Activated naive CD8-positive, alpha-beta T cell treated with anti-CD3 and anti-CD28 coated beads for 36 hours (primary cell): ENCODE data around the gene PDE3A. TPM values are rescaled to one million over a fixed set of nuclear protein-coding genes. Genes with fewer than 3 reads are reported as not detected.

Source experiments
- DNase-seq: peaks from one replicate; pipeline ENCODE4 v3.0.0; 2021
- H3K27ac Mint-ChIP-seq: one replicate; pipeline ENCODE4 v1.8.0; 2022; ENCODE audit warnings: mild to moderate bottlenecking, moderate library complexity, mixed read lengths
- H3K27me3 Mint-ChIP-seq: one replicate; pipeline ENCODE4 v1.8.0; 2022; ENCODE audit warnings: mild to moderate bottlenecking, mixed read lengths
- H3K36me3 Mint-ChIP-seq: one replicate; pipeline ENCODE4 v1.8.0; 2021; ENCODE audit warnings: mild to moderate bottlenecking, mixed read lengths
- H3K4me1 Mint-ChIP-seq: one replicate; pipeline ENCODE4 v1.8.0; 2021; ENCODE audit warnings: mixed read lengths
- H3K4me3 Mint-ChIP-seq: one replicate; pipeline ENCODE4 v1.8.0; 2022; ENCODE audit warnings: mild to moderate bottlenecking, moderate library complexity, mixed read lengths
- H3K9me3 Mint-ChIP-seq: one replicate; pipeline ENCODE4 v1.8.0; 2022; ENCODE audit warnings: mixed read lengths
- total RNA-seq, 2 experiments: library from RNA; stranded (reverse); gene quantifications; one replicate each; pipeline ENCODE4 v1.2.3, GENCODE V29; 2021

Gene PDE3A
- total RNA-seq, 2 experiments from 2014 or later = not detected

- no peaks in the 10 kb centered on the region for H3K36me3 Mint-ChIP-seq
- no peak for DNase-seq
- peaks cover 3% of the 10 kb centered on the region for H3K27me3 Mint-ChIP-seq
- no peaks in the 10 kb centered on the region for H3K9me3 Mint-ChIP-seq
- no peak overlapping the region for H3K4me3 Mint-ChIP-seq
- H3K27ac Mint-ChIP-seq = no peak overlapping the region
- no peaks in the 10 kb centered on the region for H3K4me1 Mint-ChIP-seq
Observed at GRCh38 chr12:20451761-20452160, 83.4 kb downstream of the PDE3A start.

- DNase-seq = no peak
- Mint-ChIP-seq H3K9me3 (no peaks in the 10 kb centered on the region), H3K4me1 (no peaks in the 10 kb centered on the region), H3K4me3 (no peak overlapping the region), H3K27ac (no peak overlapping the region), H3K36me3 (no peaks in the 10 kb centered on the region), H3K27me3 (no peaks in the 10 kb centered on the region)
Observed at GRCh38 chr12:20452496-20453010, 84.2 kb downstream of the PDE3A start.

- Mint-ChIP-seq H3K27ac (no peak overlapping the region), H3K36me3 (no peaks in the 10 kb centered on the region), H3K9me3 (no peaks in the 10 kb centered on the region), H3K4me1 (no peaks in the 10 kb centered on the region), H3K4me3 (no peak overlapping the region), H3K27me3 (no peaks in the 10 kb centered on the region)
- no peak for DNase-seq
Observed at GRCh38 chr12:20453756-20454310, 85.5 kb downstream of the PDE3A start.

- no peaks in the 10 kb centered on the region for H3K9me3 Mint-ChIP-seq
- H3K36me3 Mint-ChIP-seq = no peaks in the 10 kb centered on the region
- H3K4me1 Mint-ChIP-seq = no peaks in the 10 kb centered on the region
- DNase-seq = no peak
- H3K4me3 Mint-ChIP-seq = no peak overlapping the region
- no peak overlapping the region for H3K27ac Mint-ChIP-seq
- H3K27me3 Mint-ChIP-seq = no peaks in the 10 kb centered on the region
Observed at GRCh38 chr12:20455001-20455706, 86.8 kb downstream of the PDE3A start.

GRCh38 chr12:20457582-20457981, 89.2 kb downstream of the PDE3A start:
- H3K27me3 Mint-ChIP-seq = no peaks in the 10 kb centered on the region
- DNase-seq = no peak
- H3K36me3 Mint-ChIP-seq = no peaks in the 10 kb centered on the region
- H3K4me3 Mint-ChIP-seq = no peak overlapping the region
- H3K9me3 Mint-ChIP-seq = no peaks in the 10 kb centered on the region
- no peaks in the 10 kb centered on the region for H3K4me1 Mint-ChIP-seq
- no peak overlapping the region for H3K27ac Mint-ChIP-seq

GRCh38 chr12:20458011-20458410, 89.7 kb downstream of the PDE3A start:
- H3K36me3 Mint-ChIP-seq = no peaks in the 10 kb centered on the region
- no peaks in the 10 kb centered on the region for H3K9me3 Mint-ChIP-seq
- DNase-seq = no peak
- H3K27ac Mint-ChIP-seq = no peak overlapping the region
- no peak overlapping the region for H3K4me3 Mint-ChIP-seq
- H3K4me1 Mint-ChIP-seq = no peaks in the 10 kb centered on the region
- H3K27me3 Mint-ChIP-seq = no peaks in the 10 kb centered on the region

GRCh38 chr12:20459920-20460319, 91.6 kb downstream of the PDE3A start:
- Mint-ChIP-seq H3K36me3 (no peaks in the 10 kb centered on the region), H3K27me3 (no peaks in the 10 kb centered on the region), H3K27ac (no peak overlapping the region), H3K4me3 (no peak overlapping the region), H3K9me3 (no peaks in the 10 kb centered on the region), H3K4me1 (no peaks in the 10 kb centered on the region)
- no peak for DNase-seq

GRCh38 chr12:20460956-20461355, 92.6 kb downstream of the PDE3A start:
- Mint-ChIP-seq H3K27ac (no peak overlapping the region), H3K27me3 (no peaks in the 10 kb centered on the region), H3K9me3 (no peaks in the 10 kb centered on the region), H3K4me3 (no peak overlapping the region), H3K4me1 (no peaks in the 10 kb centered on the region), H3K36me3 (no peaks in the 10 kb centered on the region)
- no peak for DNase-seq

GRCh38 chr12:20463913-20464524, 95.7 kb downstream of the PDE3A start:
- Mint-ChIP-seq H3K27me3 (no peaks in the 10 kb centered on the region), H3K36me3 (no peaks in the 10 kb centered on the region), H3K27ac (no peak overlapping the region)

GRCh38 chr12:20469300-20469699, 101.0 kb downstream of the PDE3A start:
- Mint-ChIP-seq H3K36me3 (no peaks in the 10 kb centered on the region), H3K4me3 (no peak overlapping the region), H3K4me1 (no peaks in the 10 kb centered on the region), H3K9me3 (no peaks in the 10 kb centered on the region), H3K27ac (no peak overlapping the region), H3K27me3 (no peaks in the 10 kb centered on the region)
- no peak for DNase-seq

More at GRCh38 chr12:20463913-20464524, 95.7 kb downstream of the PDE3A start:
- no peak for DNase-seq
- H3K9me3 Mint-ChIP-seq = no peaks in the 10 kb centered on the region
- H3K4me3 Mint-ChIP-seq = no peak overlapping the region
- no peaks in the 10 kb centered on the region for H3K4me1 Mint-ChIP-seq

GRCh38 chr12:20469756-20470155, 101.4 kb downstream of the PDE3A start:
- Mint-ChIP-seq H3K4me3 (no peak overlapping the region), H3K36me3 (no peaks in the 10 kb centered on the region), H3K4me1 (no peaks in the 10 kb centered on the region), H3K9me3 (no peaks in the 10 kb centered on the region), H3K27me3 (no peaks in the 10 kb centered on the region), H3K27ac (no peak overlapping the region)
- DNase-seq = no peak

GRCh38 chr12:20472102-20472782, 103.9 kb downstream of the PDE3A start:
- no peaks in the 10 kb centered on the region for H3K9me3 Mint-ChIP-seq

GRCh38 chr12:20473133-20473532, 104.8 kb downstream of the PDE3A start:
- no peaks in the 10 kb centered on the region for H3K27me3 Mint-ChIP-seq
- no peaks in the 10 kb centered on the region for H3K36me3 Mint-ChIP-seq
- DNase-seq = no peak
- H3K4me1 Mint-ChIP-seq = no peaks in the 10 kb centered on the region
- H3K4me3 Mint-ChIP-seq = no peak overlapping the region
- no peak overlapping the region for H3K27ac Mint-ChIP-seq
- no peaks in the 10 kb centered on the region for H3K9me3 Mint-ChIP-seq

More at GRCh38 chr12:20472102-20472782, 103.9 kb downstream of the PDE3A start:
- Mint-ChIP-seq H3K4me1 (no peaks in the 10 kb centered on the region), H3K27ac (no peak overlapping the region), H3K36me3 (no peaks in the 10 kb centered on the region), H3K4me3 (no peak overlapping the region), H3K27me3 (no peaks in the 10 kb centered on the region)
- no peak for DNase-seq

GRCh38 chr12:20474016-20474415, 105.7 kb downstream of the PDE3A start:
- H3K27ac Mint-ChIP-seq = no peak overlapping the region
- no peaks in the 10 kb centered on the region for H3K27me3 Mint-ChIP-seq
- no peaks in the 10 kb centered on the region for H3K4me1 Mint-ChIP-seq
- no peaks in the 10 kb centered on the region for H3K9me3 Mint-ChIP-seq
- H3K4me3 Mint-ChIP-seq = no peak overlapping the region
- DNase-seq = no peak
- no peaks in the 10 kb centered on the region for H3K36me3 Mint-ChIP-seq

GRCh38 chr12:20474443-20474842, 106.1 kb downstream of the PDE3A start:
- H3K4me1 Mint-ChIP-seq = no peaks in the 10 kb centered on the region
- no peak overlapping the region for H3K4me3 Mint-ChIP-seq
- H3K36me3 Mint-ChIP-seq = no peaks in the 10 kb centered on the region
- DNase-seq = no peak
- no peak overlapping the region for H3K27ac Mint-ChIP-seq
- H3K27me3 Mint-ChIP-seq = no peaks in the 10 kb centered on the region
- H3K9me3 Mint-ChIP-seq = no peaks in the 10 kb centered on the region
